HCT116 (cell line): Measurements from ENCODE around the gene CLDN10.
A peak's percentile ranks its signal among the peaks of the same experiment; 100 is the strongest.

ENCODE experiments used
- EZH2 ChIP-seq: fragments of 200-600 bp; sonication (generic); IDR thresholded peaks from 2 replicates; pipeline ENCODE4 v1.6.1; 2017; ENCODE audit warnings: antibody characterized with exemption, mixed run types
- MAX ChIP-seq: IDR thresholded peaks from 2 replicates; pipeline ENCODE4 v1.6.1; 2012
- POLR2AphosphoS5 ChIP-seq: IDR thresholded peaks from 2 replicates; pipeline ENCODE4 v1.6.1; 2011; ENCODE audit warnings: mild to moderate bottlenecking, low read depth, low read length, moderate library complexity
- RAD21 ChIP-seq: IDR thresholded peaks from 2 replicates; pipeline ENCODE4 v1.6.1; 2012; ENCODE audit warnings: low read depth, mild to moderate bottlenecking

DNA sequence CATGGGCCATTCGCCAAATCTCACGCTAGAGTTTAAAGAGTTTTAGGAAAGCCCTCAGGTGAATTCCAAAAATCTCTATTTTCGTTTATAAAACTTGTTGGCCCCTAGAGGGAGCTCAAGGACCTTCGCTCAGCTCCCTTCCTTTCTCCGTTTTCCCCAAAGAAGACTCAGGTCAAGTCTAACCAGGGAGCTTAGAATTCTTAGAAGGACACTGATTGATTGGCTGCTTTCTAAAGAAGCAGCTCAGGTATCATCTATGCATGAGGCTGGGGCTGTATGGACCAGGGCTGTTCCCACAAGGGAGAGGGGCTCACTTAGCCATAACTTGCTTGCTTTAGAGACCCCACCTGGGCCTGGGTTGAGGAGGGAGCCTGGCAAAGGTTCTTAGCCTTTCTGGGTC is 71.5 kb downstream of the CLDN10 start:
- TF ChIP-seq RAD21 (peak; percentile 79), EZH2 (no peak), POLR2AphosphoS5 (no peak), MAX (no peak)
